Sigmoid colon (tissue), 7 donors: ENCODE results near the gene RNF208. TPM values are rescaled to one million over a fixed set of nuclear protein-coding genes. Genes with fewer than 3 reads are reported as not detected.

ENCODE experiments used
- DNase-seq: peaks from one replicate; pipeline ENCODE4 v3.0.0-alpha.2; 2019
- H3K27ac ChIP-seq, 4 donors: fragments of 200-600 bp; sonication (generic); one replicate each; pipeline ENCODE4 v1.5.1; 2016 to 2019; ENCODE audit warnings: mild to moderate bottlenecking in 1 of 4
- H3K27me3 ChIP-seq, 3 donors: fragments of 200-600 bp; sonication (generic); one replicate each; pipeline ENCODE4 v1.5.1; 2019; ENCODE audit warnings: mild to moderate bottlenecking in 1 of 3
- H3K36me3 ChIP-seq, 4 donors: fragments of 200-600 bp; sonication (generic); one replicate each; pipeline ENCODE4 v1.5.1; 2016 to 2019
- H3K4me1 ChIP-seq, 4 donors: fragments of 200-600 bp; sonication (generic); one replicate each; pipeline ENCODE4 v1.5.1; 2017 to 2019
- H3K4me3 ChIP-seq, 4 donors: fragments of 200-600 bp; sonication (generic); one replicate each; pipeline ENCODE4 v1.5.1; 2017 to 2019; ENCODE audit warnings: mild to moderate bottlenecking in 2 of 4, moderate library complexity in 1 of 4
- H3K9me3 ChIP-seq, 4 donors: fragments of 200-600 bp in 3 of 4; sonication (generic) in 3 of 4; one replicate each; pipeline versions ENCODE4 v1.5.1 to v1.6.1; 2013 to 2019
- CTCF ChIP-seq, 4 experiments: fragments of 450-650 bp in 3 of 4; fragments of 200-600 bp in 1 of 4; IDR thresholded peaks; one replicate each; pipeline ENCODE4 v1.5.1; 2016 to 2019; ENCODE audit warnings: antibody characterized with exemption in 4 of 4, mild to moderate bottlenecking in 3 of 4, moderate library complexity in 2 of 4
- EP300 ChIP-seq, 4 donors: sonication (generic); formaldehyde crosslinking; IDR thresholded peaks; one replicate each; pipeline ENCODE4 v1.6.1; 2017; ENCODE audit warnings: antibody characterized with exemption in 4 of 4
- POLR2A ChIP-seq, 2 donors: fragments of 450-650 bp; IDR thresholded peaks; one replicate each; pipeline ENCODE4 v1.6.1; 2016; ENCODE audit warnings: antibody characterized with exemption in 2 of 2, mild to moderate bottlenecking in 2 of 2, moderate library complexity in 2 of 2
- POLR2AphosphoS5 ChIP-seq, 4 donors: sonication (generic); formaldehyde crosslinking; IDR thresholded peaks; one replicate each; pipeline ENCODE4 v1.6.1; 2017; ENCODE audit warnings: antibody characterized with exemption in 4 of 4
- WGBS, 2 donors: extraction: QIAGEN DNeasy Blood & Tissue Kit; methylation state at CpG; one replicate each; pipeline ENCODE4 v1.1.7; 2013; 5-methylcytosine and 5-hydroxymethylcytosine counted together
- intact Hi-C: fragments of 100-400 bp; cut with DNase I; formaldehyde crosslinking; loops from one replicate; pipeline ENCODE4 v1.15.1; 2023
- polyA plus RNA-seq, 3 donors: library from polyadenylated mRNA; stranded (reverse); fragments of 200-250 nt; gene quantifications; one replicate each; pipeline ENCODE4 v1.2.3, GENCODE V29; 2013
- total RNA-seq, 4 donors: library from RNA; depleted of rRNA; stranded (reverse); fragments of >200 nt; gene quantifications; one replicate each; pipeline ENCODE4 v1.1.0, GENCODE V29; 2016
- donor health status: healthy with polysubstance abuse.
- donor health status: Bipolar disorder and iron deficiency.
- donor health status: healthy.

Gene RNF208
- total and polyA plus RNA-seq, 7 donors, result 0.54 to 8.8 (median 3.4) TPM; not detected in 1

- intact Hi-C loops, result no loop called here
- no peak overlapping the region for H3K27ac ChIP-seq
- H3K4me1 ChIP-seq, result peaks cover 0 to 33% (median 27%) of the 10 kb centered on the region in 4 donors
- no peak overlapping the region for H3K4me3 ChIP-seq
- no peak for DNase-seq
- TF ChIP-seq POLR2A (IDR thresholded peaks at IDR 0.05) (no peak), POLR2AphosphoS5 (IDR thresholded peaks at IDR 0.05) (no peak), EP300 (IDR thresholded peaks at IDR 0.05) (no peak), CTCF (IDR thresholded peaks at IDR 0.05) (no peak)
- H3K36me3 ChIP-seq, result peaks cover 0 to 25% (median 9%) of the 10 kb centered on the region in 4 donors
- no peaks in the 10 kb centered on the region for H3K9me3 ChIP-seq
- no peaks in the 10 kb centered on the region for H3K27me3 ChIP-seq
- WGBS, 2 donors, result 88 to 91% methylated on average over 2 of the region's 2 CpGs
Observed at GRCh38 chr9:137192859-137193258, 29.2 kb downstream of the RNF208 start.

GRCh38 chr9:137192448-137192780 lies 29.6 kb downstream of the RNF208 start:
- intact Hi-C loops, result no loop called here
- no peak for DNase-seq
- no peak overlapping the region for H3K27ac ChIP-seq

GRCh38 chr9:137191691-137192447 lies 30.2 kb downstream of the RNF208 start:
- intact Hi-C loops, result no loop called here
- no peak for DNase-seq
- Histone ChIP-seq H3K36me3 (peaks cover 0 to 25% (median 12%) of the 10 kb centered on the region in 4 donors), H3K4me1 (peaks cover 0 to 37% (median 31%) of the 10 kb centered on the region in 4 donors), H3K4me3 (no peak overlapping the region), H3K27ac (no peak overlapping the region), H3K9me3 (no peaks in the 10 kb centered on the region), H3K27me3 (no peaks in the 10 kb centered on the region)
- WGBS, 2 donors, result 87 to 90% methylated on average over 22 of the region's 22 CpGs
- TF ChIP-seq POLR2AphosphoS5 (IDR thresholded peaks at IDR 0.05) (no peak), EP300 (IDR thresholded peaks at IDR 0.05) (no peak), CTCF (IDR thresholded peaks at IDR 0.05) (no peak), POLR2A (IDR thresholded peaks at IDR 0.05) (no peak)

More at GRCh38 chr9:137192448-137192780, 29.6 kb downstream of the RNF208 start:
- Histone ChIP-seq H3K9me3 (no peaks in the 10 kb centered on the region), H3K4me3 (no peak overlapping the region), H3K4me1 (peaks cover 0 to 33% (median 27%) of the 10 kb centered on the region in 4 donors), H3K36me3 (peaks cover 0 to 25% (median 10%) of the 10 kb centered on the region in 4 donors), H3K27me3 (no peaks in the 10 kb centered on the region)
- TF ChIP-seq POLR2AphosphoS5 (IDR thresholded peaks at IDR 0.05) (no peak), EP300 (IDR thresholded peaks at IDR 0.05) (no peak), POLR2A (IDR thresholded peaks at IDR 0.05) (no peak), CTCF (IDR thresholded peaks at IDR 0.05) (no peak)
- 80 to 91% methylated on average over 10 of the region's 10 CpGs for WGBS, 2 donors

- intact Hi-C loops, result no loop called here
- Histone ChIP-seq H3K36me3 (peaks cover 0 to 25% (median 12%) of the 10 kb centered on the region in 4 donors), H3K4me3 (no peak overlapping the region), H3K27me3 (no peaks in the 10 kb centered on the region), H3K9me3 (no peaks in the 10 kb centered on the region), H3K27ac (no peak overlapping the region), H3K4me1 (peaks cover 0 to 44% (median 37%) of the 10 kb centered on the region in 4 donors)
- no peak for DNase-seq
- 73 to 83% methylated on average over 3 of the region's 3 CpGs for WGBS, 2 donors
- no peak for TF ChIP-seq EP300 (IDR thresholded peaks at IDR 0.05)
- no peak for TF ChIP-seq POLR2A (IDR thresholded peaks at IDR 0.05)
Observed at GRCh38 chr9:137191245-137191644, 30.8 kb downstream of the RNF208 start.

- peaks cover 0 to 33% (median 17%) of the 10 kb centered on the region in 4 donors for H3K36me3 ChIP-seq
- H3K4me1 ChIP-seq, result peaks cover 0 to 47% (median 45%) of the 10 kb centered on the region in 4 donors
- peak overlapping the region in 3 of 4 donors; percentile 95 to 99 (median 98) for H3K27ac ChIP-seq
- H3K27me3 ChIP-seq, result no peaks in the 10 kb centered on the region
- no peak for TF ChIP-seq EP300 (IDR thresholded peaks at IDR 0.05)
- TF ChIP-seq POLR2AphosphoS5 (IDR thresholded peaks at IDR 0.05), result no peak
- TF ChIP-seq POLR2A (IDR thresholded peaks at IDR 0.05), result no peak
- 28 to 70% methylated on average over 9 of the region's 9 CpGs for WGBS, 2 donors
- no peak for DNase-seq
- no peak overlapping the region for H3K4me3 ChIP-seq
- no peaks in the 10 kb centered on the region for H3K9me3 ChIP-seq
- intact Hi-C loops, result no loop called here
Observed at GRCh38 chr9:137190315-137190856, 31.7 kb downstream of the RNF208 start.
